Transverse colon (tissue), 4 donors: ENCODE measurements around the gene TTC28. TPM values are rescaled to one million over a fixed set of nuclear protein-coding genes. Genes with fewer than 3 reads are reported as not detected.
A peak's percentile ranks its signal among the peaks of the same experiment; 100 is the strongest.

Experiments
- DNase-seq: peaks from one replicate; pipeline ENCODE4 v3.0.0-alpha.2; 2019
- H3K27ac ChIP-seq, 4 donors: fragments of 200-600 bp; sonication (generic); 2 replicates each; pipeline ENCODE4 v1.5.1; 2016 to 2018; ENCODE audit warnings: inconsistent platforms in 4 of 4
- H3K27me3 ChIP-seq: fragments of 200-600 bp; sonication (generic); 2 replicates; pipeline ENCODE4 v1.5.1; 2017; ENCODE audit warnings: inconsistent platforms
- H3K36me3 ChIP-seq, 4 donors: fragments of 200-600 bp; sonication (generic); 2 replicates each; pipeline ENCODE4 v1.5.1; 2017 to 2019; ENCODE audit warnings: inconsistent platforms in 4 of 4
- H3K4me1 ChIP-seq, 4 donors: fragments of 200-600 bp; sonication (generic); 2 replicates each; pipeline ENCODE4 v1.5.1; 2017 to 2020; ENCODE audit warnings: inconsistent platforms in 4 of 4
- H3K4me3 ChIP-seq, 4 donors: fragments of 200-600 bp; sonication (generic); 1 replicate in 1 of 4; 2 replicates in 3 of 4; pipeline versions ENCODE4 v1.5.1 to v1.6.1; 2017 to 2019; ENCODE audit warnings: inconsistent platforms in 4 of 4
- H3K9me3 ChIP-seq, 2 donors: fragments of 200-600 bp; sonication (generic); 2 replicates each; pipeline ENCODE4 v1.5.1; 2017 to 2019; ENCODE audit warnings: inconsistent platforms in 2 of 2
- CTCF ChIP-seq, 5 experiments: fragments of 200-600 bp in 3 of 5; fragments of 450-650 bp in 2 of 5; sonication (generic) in 3 of 5; IDR thresholded peaks; 1 replicate in 2 of 5; 2 replicates in 3 of 5; pipeline ENCODE4 v1.5.1; 2016 to 2017; ENCODE audit warnings: antibody characterized with exemption in 5 of 5, inconsistent platforms in 3 of 5, mild to moderate bottlenecking in 2 of 5, moderate library complexity in 1 of 5
- EP300 ChIP-seq: sonication (generic); formaldehyde crosslinking; IDR thresholded peaks from one replicate; pipeline ENCODE4 v1.6.1; 2017; ENCODE audit warnings: antibody characterized with exemption, low read depth
- POLR2A ChIP-seq: fragments of 450-650 bp; IDR thresholded peaks from one replicate; pipeline ENCODE4 v1.6.1; 2016; ENCODE audit warnings: antibody characterized with exemption, mild to moderate bottlenecking, moderate library complexity
- POLR2AphosphoS5 ChIP-seq, 3 donors: sonication (generic); formaldehyde crosslinking; IDR thresholded peaks; one replicate each; pipeline ENCODE4 v1.6.1; 2016; ENCODE audit warnings: antibody characterized with exemption in 3 of 3
- WGBS, 2 donors: methylation state at CpG; one replicate each; pipeline ENCODE4 v1.1.5; 2018; ENCODE audit warnings: low coverage in 1 of 2; 5-methylcytosine and 5-hydroxymethylcytosine counted together
- in situ Hi-C, 4 donors: fragments of 200-750 bp; cut with MboI; loops; one replicate each; pipeline versions ENCODE4 v1.15.0 to v1.15.1; 2017; ENCODE audit warnings: low sequenced_read_pairs in 3 of 4, low pct_ligation_motif_present in 1 of 4, low pct_unique_long_range_greater_than_20kb in 1 of 4
- intact Hi-C: fragments of 100-400 bp; cut with DNase I; formaldehyde crosslinking; loops from one replicate; pipeline ENCODE4 v1.15.1; 2023; ENCODE audit warnings: low total_unique reads
- total RNA-seq, 4 donors: library from RNA; depleted of rRNA; stranded (reverse); fragments of >200 nt; gene quantifications; one replicate each; pipeline ENCODE4 v1.1.0, GENCODE V29; 2016

Gene TTC28
- total RNA-seq, 4 donors from 2014 or later: 7.6 to 84.2 (median 12.4) TPM

- Histone ChIP-seq H3K9me3 (no peaks in the 10 kb centered on the region), H3K36me3 (no peaks in the 10 kb centered on the region), H3K4me3 (no peak overlapping the region), H3K27ac (no peak overlapping the region), H3K4me1 (peaks cover 0 to 8% (median 0%) of the 10 kb centered on the region in 4 donors), H3K27me3 (no peaks in the 10 kb centered on the region)
- intact Hi-C loops (no loop called here), in situ Hi-C loops (no loop called here)
- peak; percentile 5 for DNase-seq
- TF ChIP-seq CTCF (IDR thresholded peaks at IDR 0.05) (no peak), POLR2AphosphoS5 (IDR thresholded peaks at IDR 0.05) (no peak), POLR2A (no peak), EP300 (no peak)
- WGBS, 2 donors: 92 to 96% methylated on average over 4 to 14 of the region's 14 CpGs
Observed at GRCh38 chr22:27994481-27995331, 684.9 kb downstream of the TTC28 start.

- H3K4me1 ChIP-seq: peaks cover 0 to 8% (median 0%) of the 10 kb centered on the region in 4 donors
- peak; percentile 4 for DNase-seq
- in situ Hi-C loops (no loop called here), intact Hi-C loops (no loop called here)
- 89% methylated on average over 9 of the region's 9 CpGs; no CpG with 5 or more reads in 1 of the 2 donors for WGBS, 2 donors
- no peaks in the 10 kb centered on the region for H3K27me3 ChIP-seq
- TF ChIP-seq POLR2A: no peak
- TF ChIP-seq CTCF (IDR thresholded peaks at IDR 0.05): no peak
- no peak for TF ChIP-seq POLR2AphosphoS5 (IDR thresholded peaks at IDR 0.05)
- TF ChIP-seq EP300: no peak
- no peak overlapping the region for H3K4me3 ChIP-seq
- H3K9me3 ChIP-seq: no peaks in the 10 kb centered on the region
- no peak overlapping the region for H3K27ac ChIP-seq
- H3K36me3 ChIP-seq: no peaks in the 10 kb centered on the region
Observed at GRCh38 chr22:27993774-27994350, 685.8 kb downstream of the TTC28 start.

- intact Hi-C loops (no loop called here), in situ Hi-C loops (no loop called here)
- Histone ChIP-seq H3K9me3 (no peaks in the 10 kb centered on the region), H3K4me1 (peaks cover 0 to 8% (median 0%) of the 10 kb centered on the region in 4 donors), H3K27me3 (no peaks in the 10 kb centered on the region), H3K36me3 (no peaks in the 10 kb centered on the region), H3K27ac (no peak overlapping the region), H3K4me3 (no peak overlapping the region)
- WGBS, 2 donors: 90% methylated on average over 12 of the region's 12 CpGs; no CpG with 5 or more reads in 1 of the 2 donors
- TF ChIP-seq POLR2A (no peak), CTCF (IDR thresholded peaks at IDR 0.05) (no peak), EP300 (no peak), POLR2AphosphoS5 (IDR thresholded peaks at IDR 0.05) (no peak)
- DNase-seq: peak; percentile 5
Observed at GRCh38 chr22:27993201-27993635, 686.4 kb downstream of the TTC28 start.

GRCh38 chr22:27992294-27993165 is 687.1 kb downstream of the TTC28 start:
- Histone ChIP-seq H3K4me1 (peaks cover 0 to 8% (median 0%) of the 10 kb centered on the region in 4 donors), H3K36me3 (no peaks in the 10 kb centered on the region), H3K9me3 (no peaks in the 10 kb centered on the region), H3K27me3 (no peaks in the 10 kb centered on the region), H3K27ac (no peak overlapping the region), H3K4me3 (no peak overlapping the region)
- TF ChIP-seq POLR2A (no peak), CTCF (IDR thresholded peaks at IDR 0.05) (no peak), POLR2AphosphoS5 (IDR thresholded peaks at IDR 0.05) (no peak)
- in situ Hi-C loops (no loop called here), intact Hi-C loops (no loop called here)
- WGBS, 2 donors: 85 to 91% methylated on average over 4 to 23 of the region's 23 CpGs
- DNase-seq: no peak
